WTC11 (cell line): ENCODE results near the gene RMI2. TPM values are rescaled to one million over a fixed set of nuclear protein-coding genes. Genes with fewer than 3 reads are reported as not detected.
A peak's percentile ranks its signal among the peaks of the same experiment; 100 is the strongest.

Experiments
- ATAC-seq: fragments of 200-7000 bp; cut with Tn5 transposase; 2 replicates; pipeline ENCODE4 v1.10.0; 2021; ENCODE audit warnings: mild to moderate bottlenecking, moderate library complexity
- CTCF ChIA-PET: fragments of 300-600 bp; sonication (Branson Sonifier 250); formaldehyde crosslinking; loops from one replicate; lab custom pipeline; 2021; ENCODE audit warnings: antibody characterized with exemption; lab: Charles Lee
- POLR2A ChIA-PET: fragments of 350-600 bp; sonication (Branson Sonifier 250); formaldehyde crosslinking; loops from one replicate; lab custom pipeline; 2021; ENCODE audit warnings: antibody characterized with exemption; lab: Charles Lee
- DNase-seq: peaks from one replicate; pipeline ENCODE4 v3.0.0; 2021; ENCODE audit warnings: low spot score
- H3K27ac Mint-ChIP-seq: 2 replicates; pipeline ENCODE4 v1.8.0; 2021; ENCODE audit warnings: mixed read lengths
- H3K27me3 Mint-ChIP-seq: 2 replicates; pipeline ENCODE4 v1.8.0; 2021; ENCODE audit warnings: low read depth, mild to moderate bottlenecking, moderate library complexity, mixed read lengths
- H3K36me3 Mint-ChIP-seq: 2 replicates; pipeline ENCODE4 v1.8.0; 2021; ENCODE audit warnings: mixed read lengths
- H3K4me1 Mint-ChIP-seq: 2 replicates; pipeline ENCODE4 v1.8.0; 2022; ENCODE audit warnings: mixed read lengths
- H3K4me3 Mint-ChIP-seq: 2 replicates; pipeline ENCODE4 v1.8.0; 2021; ENCODE audit warnings: mild to moderate bottlenecking, moderate library complexity, mixed read lengths
- H3K9me3 Mint-ChIP-seq: 2 replicates; pipeline ENCODE4 v1.8.0; 2021; ENCODE audit warnings: mixed read lengths
- ATF1 ChIP-seq: sonication (generic); formaldehyde crosslinking; IDR thresholded peaks from 2 replicates; pipeline ENCODE4 v1.8.1; 2023; ENCODE audit warnings: mild to moderate bottlenecking, moderate library complexity, missing genetic modification reagents
- FOXJ3 ChIP-seq: sonication (generic); formaldehyde crosslinking; IDR thresholded peaks from 2 replicates; pipeline ENCODE4 v1.9.0; 2021; ENCODE audit warnings: missing genetic modification reagents, mild to moderate bottlenecking, borderline replicate concordance
- FOXP4 ChIP-seq: sonication (generic); formaldehyde crosslinking; IDR thresholded peaks from 2 replicates; pipeline ENCODE4 v1.8.0; 2022; ENCODE audit warnings: mild to moderate bottlenecking, missing genetic modification reagents
- HMGA2 ChIP-seq: fragments of 250-450 bp; sonication (Bioruptor Pico); IDR thresholded peaks from 2 replicates; pipeline ENCODE4 v1.4.0; 2021; ENCODE audit warnings: mild to moderate bottlenecking, moderate library complexity
- HMGXB4 ChIP-seq: sonication (generic); formaldehyde crosslinking; IDR thresholded peaks from 2 replicates; pipeline ENCODE4 v1.8.1; 2023; ENCODE audit warnings: mild to moderate bottlenecking, moderate library complexity, missing genetic modification reagents
- NR1H2 ChIP-seq: sonication (generic); formaldehyde crosslinking; IDR thresholded peaks from 2 replicates; pipeline ENCODE4 v1.9.0; 2021; ENCODE audit warnings: mild to moderate bottlenecking, moderate library complexity, missing genetic modification reagents
- NR2C2 ChIP-seq: sonication (generic); formaldehyde crosslinking; IDR thresholded peaks from 2 replicates; pipeline ENCODE4 v1.8.0; 2022; ENCODE audit warnings: mild to moderate bottlenecking, missing genetic modification reagents
- OVOL2 ChIP-seq: fragments of 250-450 bp; sonication (Bioruptor Pico); IDR thresholded peaks from 2 replicates; pipeline ENCODE4 v1.9.0; 2021; ENCODE audit warnings: mild to moderate bottlenecking, borderline replicate concordance
- PREB ChIP-seq: sonication (generic); formaldehyde crosslinking; IDR thresholded peaks from 2 replicates; pipeline ENCODE4 v1.8.1; 2022; ENCODE audit warnings: mild to moderate bottlenecking, missing genetic modification reagents, moderate library complexity, borderline replicate concordance
- RELA ChIP-seq: sonication (generic); formaldehyde crosslinking; IDR thresholded peaks from 2 replicates; pipeline ENCODE4 v1.8.1; 2022; ENCODE audit warnings: missing genetic modification reagents, mild to moderate bottlenecking, borderline replicate concordance
- RORB ChIP-seq: fragments of 250-450 bp; sonication (Bioruptor Pico); IDR thresholded peaks from 2 replicates; pipeline ENCODE4 v1.9.0; 2021; ENCODE audit warnings: mild to moderate bottlenecking
- TEAD1 ChIP-seq: sonication (generic); formaldehyde crosslinking; IDR thresholded peaks from 2 replicates; pipeline ENCODE4 v1.8.0; 2022; ENCODE audit warnings: mild to moderate bottlenecking, missing genetic modification reagents
- ZBTB43 ChIP-seq: sonication (generic); formaldehyde crosslinking; IDR thresholded peaks from 2 replicates; pipeline ENCODE4 v1.8.1; 2023; ENCODE audit warnings: mild to moderate bottlenecking, missing genetic modification reagents
- ZNF219 ChIP-seq: sonication (generic); formaldehyde crosslinking; IDR thresholded peaks from 2 replicates; pipeline ENCODE4 v1.8.0; 2023; ENCODE audit warnings: missing genetic modification reagents, mild to moderate bottlenecking, borderline replicate concordance
- ZNF416 ChIP-seq: fragments of 250-450 bp; sonication (Bioruptor Pico); IDR thresholded peaks from 2 replicates; pipeline ENCODE4 v1.9.0; 2021; ENCODE audit warnings: mild to moderate bottlenecking, inconsistent platforms
- ZNF532 ChIP-seq: fragments of 250-450 bp; sonication (Bioruptor Pico); IDR thresholded peaks from 2 replicates; pipeline ENCODE4 v1.9.0; 2021; ENCODE audit warnings: mild to moderate bottlenecking, borderline replicate concordance
- total RNA-seq: library from RNA; stranded (reverse); gene quantifications from 3 replicates; pipeline ENCODE4 v1.2.3, GENCODE V29; 2021

Gene RMI2
- total RNA-seq, 1 experiment from 2014 or later = 79.0 TPM

- H3K4me1 Mint-ChIP-seq = peaks cover 31% of the 10 kb centered on the region
- no peaks in the 10 kb centered on the region for H3K36me3 Mint-ChIP-seq
- no peak overlapping the region for H3K4me3 Mint-ChIP-seq
- POLR2A ChIA-PET = no interaction called here
- TF ChIP-seq NR2C2 (no peak), ZNF532 (no peak), OVOL2 (CRISPR knock-in tag) (no peak), ZNF219 (CRISPR knock-in tag) (no peak), FOXJ3 (CRISPR knock-in tag) (no peak), ZNF416 (CRISPR knock-in tag) (no peak), RORB (CRISPR knock-in tag) (no peak), NR1H2 (CRISPR knock-in tag) (no peak), HMGXB4 (no peak), ZBTB43 (no peak), RELA (CRISPR knock-in tag) (no peak), HMGA2 (CRISPR knock-in tag) (no peak), FOXP4 (CRISPR knock-in tag) (no peak), ATF1 (CRISPR knock-in tag) (no peak), TEAD1 (no peak), PREB (CRISPR knock-in tag) (no peak)
- TF ChIP-seq, all 79 proteins: peak for 0
- ATAC-seq (no peak), DNase-seq (no peak)
- CTCF ChIA-PET = interaction anchor here (1.0 to 11.3 kb wide), 6 partner anchors 12 to 436 kb away, joined by 3 to 234 read pairs (median 8); partner anchors contain the start of gene SOCS1
- no peaks in the 10 kb centered on the region for H3K9me3 Mint-ChIP-seq
- H3K27ac Mint-ChIP-seq = peak overlapping the region; percentile 12; the same call in 1 of the 2 replicates
- H3K27me3 Mint-ChIP-seq = peaks cover 2% of the 10 kb centered on the region; the same call in 1 of the 2 replicates
These were observed 43.8 kb downstream of the RMI2 start for GRCh38 chr16:11389083-11389482.
